HG03159 (cell line): ENCODE measurements around the gene SPAG9.

Experiments
- ATAC-seq: cut with Tn5 transposase; IDR thresholded peaks from one replicate; pipeline ENCODE4 v1.9.1; 2021; ENCODE audit warnings: mild to moderate bottlenecking, moderate library complexity; ENCODE audit not compliant: unreplicated experiment

Gene SPAG9

GRCh38 chr17:50922721-50923405, 197.8 kb downstream of the SPAG9 start:
- no peak for ATAC-seq

DNA sequence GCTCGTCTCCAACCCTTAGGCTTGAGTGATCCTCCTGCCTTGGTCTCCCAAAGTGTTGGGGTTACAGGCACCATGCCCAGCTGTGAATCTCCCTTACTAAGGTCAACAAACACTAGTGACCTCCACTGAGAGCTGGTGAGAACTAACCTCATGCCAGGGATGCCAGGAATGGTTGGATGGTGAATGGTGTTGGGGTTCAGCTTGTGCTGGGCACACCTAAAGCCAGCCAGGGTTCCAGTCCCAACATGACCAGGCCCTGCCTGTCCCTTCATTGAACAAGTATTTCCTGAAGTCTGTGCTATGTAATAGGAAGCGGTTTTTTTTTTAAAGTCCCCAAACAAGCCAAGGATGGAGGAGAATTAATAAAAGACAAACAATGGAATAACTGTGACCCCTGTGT, 198.6 kb downstream of the SPAG9 start:
- no peak for ATAC-seq

GRCh38 chr17:50920891-50921586, 199.6 kb downstream of the SPAG9 start:
- ATAC-seq, result no peak

GRCh38 chr17:50920041-50920410, 200.6 kb downstream of the SPAG9 start:
- no peak for ATAC-seq

- ATAC-seq, result peak; percentile 61
Observed at GRCh38 chr17:50919321-50920040, 201.2 kb downstream of the SPAG9 start.

- no peak for ATAC-seq
Observed at GRCh38 chr17:50918933-50919296, 201.8 kb downstream of the SPAG9 start.

GRCh38 chr17:50918071-50918932, 202.4 kb downstream of the SPAG9 start:
- ATAC-seq, result no peak

- no peak for ATAC-seq
Observed at GRCh38 chr17:50917418-50917743, 203.3 kb downstream of the SPAG9 start.

- ATAC-seq, result no peak
Observed at GRCh38 chr17:50916708-50917417, 203.8 kb downstream of the SPAG9 start.

- ATAC-seq, result no peak
Observed at GRCh38 chr17:50916026-50916707, 204.5 kb downstream of the SPAG9 start.

DNA sequence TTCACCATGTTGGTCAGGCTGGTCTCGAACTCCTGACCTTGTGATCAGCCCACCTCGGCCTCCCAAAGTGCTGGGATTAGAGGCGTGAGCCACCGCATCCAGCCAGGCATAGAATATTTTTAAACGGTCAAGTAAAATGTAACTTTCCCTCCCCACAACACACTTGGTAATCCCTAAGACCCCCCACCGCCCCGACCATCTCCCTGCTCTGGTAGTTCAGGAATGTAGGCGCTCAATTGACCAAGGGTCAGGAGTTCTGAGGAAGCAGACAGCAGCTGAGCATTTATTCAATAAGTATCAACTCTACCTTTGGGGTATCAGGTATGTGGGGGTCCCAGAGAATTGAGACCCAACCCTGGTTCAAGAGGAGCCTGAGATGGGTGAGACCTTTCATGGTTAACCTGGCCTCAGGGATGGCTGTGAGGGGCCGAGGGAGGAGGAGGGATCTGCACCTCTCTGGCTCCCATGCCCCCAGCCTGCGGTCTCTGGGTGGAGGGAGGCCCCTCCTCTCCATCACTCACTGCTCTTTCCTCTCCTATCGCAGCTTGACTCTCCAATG, 206.1 kb downstream of the SPAG9 start:
- no peak for ATAC-seq

DNA sequence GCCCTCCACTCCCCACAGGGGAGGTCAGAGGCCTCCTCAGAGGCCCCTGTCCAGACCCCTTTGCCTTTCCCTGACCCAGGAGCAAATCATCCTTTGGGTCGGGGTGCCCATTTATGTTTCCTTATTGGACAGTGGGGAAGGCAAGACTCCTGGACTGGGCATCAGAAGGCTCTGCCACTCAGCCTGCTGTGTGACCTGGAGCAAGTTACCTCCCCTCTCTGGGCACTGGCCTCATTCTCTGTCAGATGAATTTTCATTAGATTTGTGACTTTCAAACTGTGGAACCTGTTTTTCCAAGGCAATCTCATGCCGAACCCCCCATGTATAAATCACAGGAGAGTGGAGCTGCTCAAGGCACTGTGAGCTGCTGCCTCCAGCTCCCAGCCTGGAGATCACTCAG, 207.5 kb downstream of the SPAG9 start:
- no peak for ATAC-seq
